Peyer's patch (tissue), 4 donors: Measurements from ENCODE around the gene INF2.

ENCODE experiments used
- CTCF ChIP-seq, 6 experiments: fragments of 450-650 bp in 4 of 6; fragments of 200-600 bp in 2 of 6; sonication (generic) in 1 of 6; IDR thresholded peaks; one replicate each; pipeline ENCODE4 v1.5.1; 2017 to 2019; ENCODE audit warnings: antibody characterized with exemption in 6 of 6, mild to moderate bottlenecking in 3 of 6, moderate library complexity in 1 of 6
- POLR2A ChIP-seq, 2 donors: fragments of 450-650 bp; IDR thresholded peaks; one replicate each; pipeline ENCODE4 v1.5.1; 2017; ENCODE audit warnings: antibody characterized with exemption in 2 of 2, mild to moderate bottlenecking in 2 of 2, moderate library complexity in 2 of 2

GRCh38 chr14:104682107-104682593, 7.3 kb upstream of the INF2 start:
- TF ChIP-seq CTCF (IDR thresholded peaks at IDR 0.05), result no peak
- TF ChIP-seq POLR2A (IDR thresholded peaks at IDR 0.05), result no peak
